ENCODE results near the gene LARGE2. TPM values are rescaled to one million over a fixed set of nuclear protein-coding genes. Genes with fewer than 3 reads are reported as not detected.
A peak's percentile ranks its signal among the peaks of the same experiment; 100 is the strongest.

Gene LARGE2
- total and polyA plus RNA-seq, 9 of the 15 experiments (the other 6 are each of a cell fraction or from before 2014, with no cell fraction given) = 0.56 to 14.1 (median 6.6) TPM

GRCh38 chr11:45896422-45896984 is 26.0 kb upstream of the LARGE2 start (continued):
- 0 out of 2 replicates have a peak, but pooled peaks have one; percentile 29 for TF ChIP-seq REST (IDR thresholded peaks at IDR 0.05; ENCODE audit: borderline replicate concordance)
- TF ChIP-seq REST (CRISPR knock-in tag; IDR thresholded peaks at IDR 0.05; ENCODE audit: low read depth) = no peak

Data from K562 (cell line).